Fibroblast of pulmonary artery (primary cell): ENCODE measurements around the gene FLYWCH2.

Source experiments
- DNase-seq: peaks from one replicate; pipeline ENCODE4 v3.0.0-alpha.2; 2010; ENCODE audit warnings: low read depth
- H3K4me3 ChIP-seq: replicated peaks from 2 replicates; pipeline ENCODE4 v1.5.1; 2011; ENCODE audit warnings: low read depth, mild to moderate bottlenecking, control low read depth, low read length, moderate library complexity
- TF ChIP-seq, protein P1 (sequence below): IDR thresholded peaks from 2 replicates; pipeline ENCODE4 v1.5.1; 2011; ENCODE audit warnings: mild to moderate bottlenecking, control low read depth, low read length, inconsistent platforms; ENCODE audit errors: missing control alignments

Gene FLYWCH2

GRCh38 chr16:2894231-2894630, 11.2 kb downstream of the FLYWCH2 start:
- TF ChIP-seq, protein P1, sequence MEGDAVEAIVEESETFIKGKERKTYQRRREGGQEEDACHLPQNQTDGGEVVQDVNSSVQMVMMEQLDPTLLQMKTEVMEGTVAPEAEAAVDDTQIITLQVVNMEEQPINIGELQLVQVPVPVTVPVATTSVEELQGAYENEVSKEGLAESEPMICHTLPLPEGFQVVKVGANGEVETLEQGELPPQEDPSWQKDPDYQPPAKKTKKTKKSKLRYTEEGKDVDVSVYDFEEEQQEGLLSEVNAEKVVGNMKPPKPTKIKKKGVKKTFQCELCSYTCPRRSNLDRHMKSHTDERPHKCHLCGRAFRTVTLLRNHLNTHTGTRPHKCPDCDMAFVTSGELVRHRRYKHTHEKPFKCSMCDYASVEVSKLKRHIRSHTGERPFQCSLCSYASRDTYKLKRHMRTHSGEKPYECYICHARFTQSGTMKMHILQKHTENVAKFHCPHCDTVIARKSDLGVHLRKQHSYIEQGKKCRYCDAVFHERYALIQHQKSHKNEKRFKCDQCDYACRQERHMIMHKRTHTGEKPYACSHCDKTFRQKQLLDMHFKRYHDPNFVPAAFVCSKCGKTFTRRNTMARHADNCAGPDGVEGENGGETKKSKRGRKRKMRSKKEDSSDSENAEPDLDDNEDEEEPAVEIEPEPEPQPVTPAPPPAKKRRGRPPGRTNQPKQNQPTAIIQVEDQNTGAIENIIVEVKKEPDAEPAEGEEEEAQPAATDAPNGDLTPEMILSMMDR: no peak
- DNase-seq: no peak
- no peak overlapping the region for H3K4me3 ChIP-seq

DNA sequence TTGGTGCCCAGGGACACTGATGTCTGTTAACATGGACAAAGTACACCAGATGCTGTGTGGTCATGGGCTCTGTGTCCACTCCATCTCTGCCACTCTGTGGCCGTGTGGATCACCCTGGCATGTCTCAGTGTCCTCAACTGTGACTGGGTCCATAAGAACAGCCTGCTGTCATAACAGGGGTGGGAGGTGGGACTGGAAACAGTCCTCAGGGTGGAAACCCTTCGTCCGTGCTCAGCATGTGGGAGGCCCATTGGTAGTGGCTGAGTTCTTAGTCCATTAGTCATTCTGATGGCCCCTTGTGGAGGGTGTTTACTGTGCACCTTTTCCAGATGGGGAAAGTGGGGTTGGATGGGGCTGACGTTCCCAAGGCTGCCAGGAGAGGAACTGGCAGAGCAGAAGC, 12.8 kb downstream of the FLYWCH2 start:
- TF ChIP-seq, protein P1: no peak
- peak; percentile 31 for DNase-seq
- no peak overlapping the region for H3K4me3 ChIP-seq

GRCh38 chr16:2896480-2897010, 13.5 kb downstream of the FLYWCH2 start:
- no peak overlapping the region for H3K4me3 ChIP-seq
- TF ChIP-seq, protein P1: no peak
- no peak for DNase-seq

- TF ChIP-seq, protein P1: no peak
- no peak for DNase-seq
- H3K4me3 ChIP-seq: no peak overlapping the region
These were observed 14.1 kb downstream of the FLYWCH2 start for GRCh38 chr16:2897110-2897509.

GRCh38 chr16:2898831-2899563, 16.0 kb downstream of the FLYWCH2 start:
- no peak for DNase-seq
- TF ChIP-seq, protein P1: no peak
- no peak overlapping the region for H3K4me3 ChIP-seq

DNA sequence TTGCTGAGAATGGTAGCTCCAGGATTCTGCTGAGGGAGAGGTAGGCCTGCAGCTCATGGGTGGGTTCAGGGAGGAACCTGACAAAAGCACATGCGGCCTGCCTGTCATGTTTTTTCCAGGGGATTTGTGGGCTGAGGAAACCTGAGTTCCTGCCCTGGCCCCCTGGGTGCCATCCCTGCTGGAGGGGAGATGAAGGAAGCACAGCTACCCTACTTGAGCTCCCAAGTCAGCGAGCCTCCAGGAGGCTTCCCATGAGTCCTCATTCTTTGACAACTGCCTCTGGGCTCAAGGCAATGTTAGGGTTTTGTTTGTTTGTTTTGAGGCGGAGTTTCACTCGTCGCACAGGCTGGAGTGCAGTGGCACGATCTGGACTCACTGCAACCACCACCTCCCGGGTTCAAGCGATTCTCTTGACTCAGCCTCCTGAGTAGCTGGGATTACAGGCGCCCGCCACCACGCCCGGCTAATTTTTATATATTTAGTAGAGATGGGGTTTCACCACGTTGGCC, 16.6 kb downstream of the FLYWCH2 start:
- no peak overlapping the region for H3K4me3 ChIP-seq
- TF ChIP-seq, protein P1: no peak
- no peak for DNase-seq

- H3K4me3 ChIP-seq: no peak overlapping the region
- TF ChIP-seq, protein P1: no peak
- DNase-seq: no peak
These were observed 17.6 kb downstream of the FLYWCH2 start for GRCh38 chr16:2900526-2901075.
